HCT116 (cell line): ENCODE results near the gene MTA3. TPM values are rescaled to one million over a fixed set of nuclear protein-coding genes. Genes with fewer than 3 reads are reported as not detected.

Experiments used
- ATAC-seq: fragments of 200-7000 bp; cut with Tn5 transposase; 2 replicates; pipeline ENCODE4 v1.9.1; 2020; ENCODE audit warnings: mild to moderate bottlenecking, moderate library complexity
- BruUV-seq: library from RNA; stranded (reverse); fragments of 400-500 nt; replicated peaks from 2 replicates; lab custom pipeline; 2021; lab: Mats Ljungman, UMichigan
- CTCF ChIA-PET: fragments of 300-600 bp; sonication (Branson Sonifier 250); formaldehyde crosslinking; loops from one replicate; lab custom pipeline; 2021; ENCODE audit warnings: antibody characterized with exemption; lab: Charles Lee
- POLR2A ChIA-PET: fragments of 300-600, 350-600 bp; sonication (Branson Sonifier 250); formaldehyde crosslinking; loops from one replicate; lab custom pipeline; 2021; ENCODE audit warnings: antibody characterized with exemption; lab: Charles Lee
- RAD21 ChIA-PET, 2 experiments: fragments of 300-600 bp; sonication (Branson Sonifier 250); formaldehyde crosslinking; loops; one replicate each; lab custom pipeline; 2023; ENCODE audit warnings: low total read pairs in 2 of 2; ENCODE audit not compliant: uncharacterized antibody in 2 of 2, unreplicated experiment in 2 of 2, low non-redundant PET in 1 of 2; lab: Charles Lee
- DNase-seq: peaks from one replicate; pipeline ENCODE4 v3.0.0-alpha.2; 2010; ENCODE audit warnings: low read depth, low spot score
- H2AFZ ChIP-seq: fragments of 200-600 bp; shearing (Covaris generic), sonication (generic); 2 replicates; pipeline ENCODE4 v1.6.1; 2017; ENCODE audit warnings: low read depth, mixed run types, mixed read lengths, antibody characterized with exemption, low read length; ENCODE audit not compliant: poor library complexity, severe bottlenecking
- H3K27ac ChIP-seq: 2 replicates; pipeline ENCODE4 v1.5.1; 2012; ENCODE audit warnings: low read depth, low read length
- H3K27me3 ChIP-seq: fragments of 200-600 bp; sonication (generic); 2 replicates; pipeline ENCODE4 v1.6.1; 2016; ENCODE audit warnings: mixed run types, low read length, mixed read lengths; ENCODE audit not compliant: insufficient read depth
- H3K36me3 ChIP-seq, 2 experiments: fragments of 200-500 bp in 1 of 2; fragments of 200-600 bp in 1 of 2; sonication (Bioruptor generic) in 1 of 2; sonication (generic) in 1 of 2; 2 replicates each; pipeline versions ENCODE4 v1.5.1 to v1.6.1; 2014 to 2016; ENCODE audit warnings: low read length in 2 of 2, inconsistent platforms in 1 of 2, mixed read lengths in 1 of 2, mixed run types in 1 of 2; ENCODE audit not compliant: insufficient read depth in 2 of 2, control insufficient read depth in 1 of 2
- H3K4me1 ChIP-seq, 2 experiments: fragments of 200-600 bp in 1 of 2; sonication (generic) in 1 of 2; 2 replicates each; pipeline versions ENCODE4 v1.5.1 to v1.6.1; 2012 to 2017; ENCODE audit warnings: low read length in 2 of 2, inconsistent platforms in 1 of 2, mild to moderate bottlenecking in 1 of 2, mixed read lengths in 1 of 2, mixed run types in 1 of 2, moderate library complexity in 1 of 2; ENCODE audit not compliant: insufficient read depth in 2 of 2, control insufficient read depth in 1 of 2
- H3K4me2 ChIP-seq: fragments of 200-600 bp; sonication (generic); 2 replicates; pipeline ENCODE4 v1.6.1; 2017; ENCODE audit warnings: mixed run types, low read length, mixed read lengths
- H3K4me3 ChIP-seq, 2 experiments: fragments of 200-600 bp in 1 of 2; sonication (generic) in 1 of 2; replicated peaks in 1 of 2; 2 replicates each; pipeline ENCODE4 v1.5.1; 2011 to 2016; ENCODE audit warnings: low read length in 2 of 2, control low read depth in 1 of 2, low read depth in 1 of 2, mild to moderate bottlenecking in 1 of 2, mixed read lengths in 1 of 2, mixed run types in 1 of 2
- H3K79me2 ChIP-seq: fragments of 200-600 bp; sonication (generic); 2 replicates; pipeline ENCODE4 v1.6.1; 2017; ENCODE audit warnings: mild to moderate bottlenecking, mixed run types, low read length, moderate library complexity, mixed read lengths; ENCODE audit not compliant: insufficient read depth
- H3K9ac ChIP-seq: fragments of 200-600 bp; sonication (generic); 2 replicates; pipeline ENCODE4 v1.6.1; 2016; ENCODE audit warnings: low read length, mixed read lengths
- H3K9me2 ChIP-seq: fragments of 200-600 bp; sonication (generic), shearing (Covaris generic); 2 replicates; pipeline ENCODE4 v1.6.1; 2017; ENCODE audit warnings: mixed run types, mild to moderate bottlenecking, moderate library complexity; ENCODE audit not compliant: insufficient read depth
- H3K9me3 ChIP-seq, 2 experiments: fragments of 200-500 bp in 1 of 2; fragments of 200-600 bp in 1 of 2; sonication (Bioruptor generic) in 1 of 2; sonication (generic) in 1 of 2; 2 replicates each; pipeline ENCODE4 v1.6.1; 2014 to 2017; ENCODE audit warnings: low read length in 2 of 2, mixed read lengths in 2 of 2, inconsistent platforms in 1 of 2, low read depth in 1 of 2, mild to moderate bottlenecking in 1 of 2, mixed run types in 1 of 2, moderate library complexity in 1 of 2; ENCODE audit not compliant: control insufficient read depth in 1 of 2, insufficient read depth in 1 of 2
- H4K20me1 ChIP-seq: fragments of 200-600 bp; sonication (generic), shearing (Covaris generic); 2 replicates; pipeline ENCODE4 v1.6.1; 2017; ENCODE audit warnings: mixed run types, mild to moderate bottlenecking, moderate library complexity; ENCODE audit not compliant: insufficient read depth
- ATF3 ChIP-seq: IDR thresholded peaks from 2 replicates; pipeline ENCODE4 v1.6.1; 2012
- CEBPB ChIP-seq: IDR thresholded peaks from 2 replicates; pipeline ENCODE4 v1.6.1; 2012; ENCODE audit warnings: low read depth
- EGR1 ChIP-seq: IDR thresholded peaks from 2 replicates; pipeline ENCODE4 v1.6.1; 2012; ENCODE audit warnings: low read depth
- EZH2phosphoT487 ChIP-seq: fragments of 200-600 bp; IDR thresholded peaks from 2 replicates; pipeline ENCODE4 v1.6.1; 2018; ENCODE audit warnings: antibody characterized with exemption, borderline replicate concordance
- FOSL1 ChIP-seq: IDR thresholded peaks from 2 replicates; pipeline ENCODE4 v1.6.1; 2012; ENCODE audit warnings: low read depth
- MAX ChIP-seq: IDR thresholded peaks from 2 replicates; pipeline ENCODE4 v1.6.1; 2012
- REST ChIP-seq: IDR thresholded peaks from 2 replicates; pipeline ENCODE4 v1.6.1; 2012; ENCODE audit warnings: low read depth
- SP1 ChIP-seq: IDR thresholded peaks from 2 replicates; pipeline ENCODE4 v1.6.1; 2012; ENCODE audit warnings: low read depth
- SRF ChIP-seq: IDR thresholded peaks from 2 replicates; pipeline ENCODE4 v1.6.1; 2012; ENCODE audit warnings: low read depth
- YY1 ChIP-seq: IDR thresholded peaks from 2 replicates; pipeline ENCODE4 v1.6.1; 2011; ENCODE audit warnings: low read length, low read depth, moderate library complexity, mild to moderate bottlenecking; ENCODE audit not compliant: insufficient replicate concordance; ENCODE audit errors: extremely low read depth
- ZNF274 ChIP-seq: fragments of 200-500 bp; sonication (Bioruptor generic); IDR thresholded peaks from 2 replicates; pipeline ENCODE4 v1.6.1; 2014; ENCODE audit warnings: mild to moderate bottlenecking, low read depth, low read length, inconsistent platforms
- intact Hi-C: fragments of 100-400 bp; cut with micrococcal nuclease; formaldehyde crosslinking; loops from 2 replicates; pipeline ENCODE4 v1.10.0; 2022
- total RNA-seq: library from RNA; stranded (reverse); gene quantifications from one replicate; pipeline ENCODE4 v1.2.1, GENCODE V29; 2021; ENCODE audit not compliant: unreplicated experiment
- TF ChIP-seq, protein P1 (sequence below), 3 experiments: fragments of 200-600 bp in 1 of 3; sonication (generic) in 1 of 3; IDR thresholded peaks in 2 of 3; conservative IDR thresholded peaks in 1 of 3; 2 replicates each; pipeline ENCODE4 v1.5.1; 2012 to 2017; ENCODE audit warnings: low read depth in 2 of 3, low read length in 2 of 3, antibody characterized with exemption in 1 of 3, borderline replicate concordance in 1 of 3, control low read depth in 1 of 3, mild to moderate bottlenecking in 1 of 3, mixed read lengths in 1 of 3, mixed run types in 1 of 3, moderate library complexity in 1 of 3; ENCODE audit not compliant: insufficient read depth in 1 of 3

The MTA3 gene
- total RNA-seq, 1 experiment from 2014 or later: 46.3 TPM

GRCh38 chr2:42545841-42546390, 22.5 kb upstream of the MTA3 start:
- no peaks in the 10 kb centered on the region for H3K79me2 ChIP-seq
- H2AFZ ChIP-seq: no peak overlapping the region
- no peak overlapping the region for H3K4me2 ChIP-seq
- intact Hi-C loops: no loop called here
- no peak overlapping the region for H3K27ac ChIP-seq
- CTCF ChIA-PET: no interaction called here
- H3K27me3 ChIP-seq: no peaks in the 10 kb centered on the region
- no peak overlapping the region for H3K4me3 ChIP-seq
- no peaks in the 10 kb centered on the region for H3K36me3 ChIP-seq
- TF ChIP-seq ZNF274 (no peak), FOSL1 (no peak), EZH2phosphoT487 (no peak), SRF (no peak), MAX (no peak), SP1 (no peak), YY1 (no peak), REST (no peak), ATF3 (no peak), CEBPB (no peak), EGR1 (no peak)
- TF ChIP-seq, protein P1, sequence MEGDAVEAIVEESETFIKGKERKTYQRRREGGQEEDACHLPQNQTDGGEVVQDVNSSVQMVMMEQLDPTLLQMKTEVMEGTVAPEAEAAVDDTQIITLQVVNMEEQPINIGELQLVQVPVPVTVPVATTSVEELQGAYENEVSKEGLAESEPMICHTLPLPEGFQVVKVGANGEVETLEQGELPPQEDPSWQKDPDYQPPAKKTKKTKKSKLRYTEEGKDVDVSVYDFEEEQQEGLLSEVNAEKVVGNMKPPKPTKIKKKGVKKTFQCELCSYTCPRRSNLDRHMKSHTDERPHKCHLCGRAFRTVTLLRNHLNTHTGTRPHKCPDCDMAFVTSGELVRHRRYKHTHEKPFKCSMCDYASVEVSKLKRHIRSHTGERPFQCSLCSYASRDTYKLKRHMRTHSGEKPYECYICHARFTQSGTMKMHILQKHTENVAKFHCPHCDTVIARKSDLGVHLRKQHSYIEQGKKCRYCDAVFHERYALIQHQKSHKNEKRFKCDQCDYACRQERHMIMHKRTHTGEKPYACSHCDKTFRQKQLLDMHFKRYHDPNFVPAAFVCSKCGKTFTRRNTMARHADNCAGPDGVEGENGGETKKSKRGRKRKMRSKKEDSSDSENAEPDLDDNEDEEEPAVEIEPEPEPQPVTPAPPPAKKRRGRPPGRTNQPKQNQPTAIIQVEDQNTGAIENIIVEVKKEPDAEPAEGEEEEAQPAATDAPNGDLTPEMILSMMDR (IDR thresholded peaks at IDR 0.05 in 2 of 3, conservative IDR thresholded peaks at IDR 0.05 in 1 of 3; ENCODE audit: borderline replicate concordance in 1 of 3, insufficient read depth in 1 of 3, low read depth in 2 of 3, low read length in 2 of 3): no peak
- no peaks in the 10 kb centered on the region for H3K9me2 ChIP-seq
- DNase-seq: no peak
- no peak for ATAC-seq
- POLR2A ChIA-PET: no interaction called here
- no peak overlapping the region for H3K9ac ChIP-seq
- H3K9me3 ChIP-seq: no peaks in the 10 kb centered on the region
- no peaks in the 10 kb centered on the region for H4K20me1 ChIP-seq
- BruUV-seq: no TSS peak
- no peaks in the 10 kb centered on the region for H3K4me1 ChIP-seq
- RAD21 ChIA-PET: no interaction called here
